K562 (cell line): ENCODE data around the gene ZNHIT1. TPM values are rescaled to one million over a fixed set of nuclear protein-coding genes. Genes with fewer than 3 reads are reported as not detected.

Experiments
- ATAC-seq: fragments of 200-7000 bp; cut with Tn5 transposase; 3 replicates; pipeline ENCODE4 v1.9.1; 2020; ENCODE audit warnings: moderate library complexity
- BruUV-seq: library from RNA; stranded (reverse); fragments of 400-500 nt; replicated peaks from 2 replicates; lab custom pipeline; 2021; lab: Mats Ljungman, UMichigan
- CTCF ChIA-PET: fragments of 300-600 bp; formaldehyde crosslinking; extraction: SDS; loops from one replicate; lab custom pipeline; 2021; ENCODE audit warnings: low intra/inter-chr PET ratio; lab: Yijun Ruan, JAX
- POLR2A ChIA-PET: fragments of 300-600, 350-650 bp; sonication (Branson Sonifier 250); formaldehyde crosslinking; extraction: SDS; loops from one replicate; lab custom pipeline; 2021; ENCODE audit warnings: antibody characterized with exemption, inconsistent platforms; lab: Yijun Ruan, JAX
- DNase-seq, 4 experiments: peaks; one replicate each; pipeline versions ENCODE4 v3.0.0 to v3.0.0-alpha.2; 2011 to 2018; ENCODE audit warnings: low spot score in 3 of 4, mixed read lengths in 3 of 4; ENCODE audit errors: extremely low read depth in 1 of 4
- FAIRE-seq: peaks from 2 replicates; lab custom pipeline; 2011; peaks lifted over from hg19 to GRCh38; lab: Jason Lieb, UNC
- H2AFZ ChIP-seq: 2 replicates; pipeline ENCODE4 v1.6.0; 2011; ENCODE audit warnings: low read depth, low read length, control low read depth, inconsistent platforms
- H3K27ac ChIP-seq: fragments of 200-600 bp; 3 replicates; pipeline ENCODE4 v1.8.0; 2011; ENCODE audit warnings: low read depth, mild to moderate bottlenecking, control low read depth, inconsistent platforms, low read length, moderate library complexity, mixed read lengths; ENCODE audit errors: extremely low read depth
- H3K27me3 ChIP-seq, 2 experiments: fragments of 300-600 bp in 1 of 2; 2 replicates in 1 of 2; 3 replicates in 1 of 2; pipeline versions ENCODE4 v1.6.0 to v1.8.0; 2011; ENCODE audit warnings: inconsistent platforms in 2 of 2, low read length in 2 of 2, mild to moderate bottlenecking in 1 of 2, mixed read lengths in 1 of 2, moderate library complexity in 1 of 2; ENCODE audit not compliant: control insufficient read depth in 2 of 2, insufficient read depth in 2 of 2
- H3K36me3 ChIP-seq: fragments of 300-600 bp; 3 replicates; pipeline ENCODE4 v1.8.0; 2011; ENCODE audit warnings: mild to moderate bottlenecking, low read length, inconsistent platforms; ENCODE audit not compliant: control insufficient read depth, insufficient read depth
- H3K4me1 ChIP-seq, 2 experiments: fragments of 200-600 bp in 1 of 2; replicated peaks in 1 of 2; 2 replicates in 1 of 2; 3 replicates in 1 of 2; pipeline versions ENCODE4 v1.5.1 to v1.8.0; 2011; ENCODE audit warnings: inconsistent platforms in 2 of 2, low read length in 2 of 2, mild to moderate bottlenecking in 1 of 2, mixed read lengths in 1 of 2, moderate library complexity in 1 of 2; ENCODE audit not compliant: control insufficient read depth in 2 of 2, insufficient read depth in 2 of 2
- H3K4me2 ChIP-seq: 2 replicates; pipeline ENCODE4 v1.6.1; 2011; ENCODE audit warnings: low read length, control low read depth, inconsistent platforms, mixed read lengths; ENCODE audit not compliant: insufficient read depth
- H3K4me3 ChIP-seq: fragments of 200-600 bp; sonication (generic), shearing (Covaris generic); 2 replicates; pipeline ENCODE4 v1.5.1; 2016; ENCODE audit warnings: control low read depth, inconsistent platforms
- H3K79me2 ChIP-seq: fragments of 200-600 bp; 3 replicates; pipeline ENCODE4 v1.8.0; 2011; ENCODE audit warnings: low read length, inconsistent platforms; ENCODE audit not compliant: control insufficient read depth, insufficient read depth
- H3K9ac ChIP-seq, 2 experiments: 2 replicates each; pipeline versions ENCODE4 v1.6.0 to v1.6.1; 2011; ENCODE audit warnings: low read depth in 2 of 2, low read length in 2 of 2, control low read depth in 1 of 2, inconsistent platforms in 1 of 2, mild to moderate bottlenecking in 1 of 2, mixed read lengths in 1 of 2; ENCODE audit not compliant: insufficient read depth in 1 of 2
- H3K9me1 ChIP-seq: one replicate; pipeline ENCODE4 v1.6.0; 2011; ENCODE audit warnings: inconsistent platforms, mild to moderate bottlenecking, low read length, moderate library complexity; ENCODE audit not compliant: control insufficient read depth, insufficient read depth
- H3K9me3 ChIP-seq: replicated peaks from 2 replicates; pipeline ENCODE4 v1.5.1; 2011; ENCODE audit warnings: low read depth, low read length, inconsistent platforms; ENCODE audit not compliant: control insufficient read depth, insufficient read depth
- H4K20me1 ChIP-seq: replicated peaks from 2 replicates; pipeline ENCODE4 v1.6.1; 2011; ENCODE audit warnings: low read length, inconsistent platforms, mixed read lengths; ENCODE audit not compliant: control insufficient read depth, insufficient read depth
- ETS2 ChIP-seq: IDR thresholded peaks from 2 replicates; pipeline ENCODE4 v1.6.1; 2016; ENCODE audit warnings: borderline replicate concordance, missing genetic modification characterization, mild to moderate bottlenecking, moderate library complexity, missing compliant biosample characterization; ENCODE audit not compliant: poor library complexity, severe bottlenecking
- FOXA1 ChIP-seq: fragments of 450-650 bp; IDR thresholded peaks from 2 replicates; pipeline ENCODE4 v1.6.1; 2016; ENCODE audit warnings: mild to moderate bottlenecking, borderline replicate concordance
- HEY1 ChIP-seq: fragments of 250-450 bp; sonication (Bioruptor Pico); IDR thresholded peaks from 2 replicates; pipeline ENCODE4 v1.5.0; 2020; ENCODE audit warnings: mild to moderate bottlenecking, moderate library complexity, borderline replicate concordance
- HSF4 ChIP-seq: fragments of 250-450 bp; sonication (Bioruptor Pico); IDR thresholded peaks from 2 replicates; pipeline ENCODE4 v2.1.2; 2022; ENCODE audit warnings: mild to moderate bottlenecking, moderate library complexity, borderline replicate concordance
- KDM1A ChIP-seq, 2 experiments: fragments of 450-650 bp; IDR thresholded peaks; 2 replicates each; pipeline ENCODE4 v1.6.1; 2016; ENCODE audit warnings: mild to moderate bottlenecking in 2 of 2
- MEIS2 ChIP-seq: fragments of 450-650 bp; IDR thresholded peaks from 2 replicates; pipeline ENCODE4 v1.6.1; 2014; ENCODE audit warnings: mild to moderate bottlenecking; ENCODE audit not compliant: partially characterized antibody
- MXI1 ChIP-seq: IDR thresholded peaks from 2 replicates; pipeline ENCODE4 v1.6.1; 2011; ENCODE audit warnings: low read depth, mild to moderate bottlenecking, improper control_type of control experiment, low read length
- PBX2 ChIP-seq, 2 experiments: IDR thresholded peaks in 1 of 2; conservative IDR thresholded peaks in 1 of 2; 2 replicates each; pipeline ENCODE4 v1.6.1; 2016; ENCODE audit warnings: low read depth in 2 of 2, mild to moderate bottlenecking in 1 of 2, missing compliant biosample characterization in 1 of 2, missing genetic modification characterization in 1 of 2, moderate library complexity in 1 of 2
- ZBTB1 ChIP-seq: sonication (generic); formaldehyde crosslinking; IDR thresholded peaks from 2 replicates; pipeline ENCODE4 v1.8.1; 2023; ENCODE audit warnings: missing genetic modification reagents, low read depth, mild to moderate bottlenecking, borderline replicate concordance
- ZNF140 ChIP-seq: fragments of 250-450 bp; sonication (Bioruptor Pico); IDR thresholded peaks from 2 replicates; pipeline ENCODE4 v1.8.0; 2021; ENCODE audit warnings: moderate library complexity, mild to moderate bottlenecking, inconsistent platforms
- WGBS: fragments of 100-300 bp; shearing (Covaris generic); methylation state at CpG from one replicate; pipeline ENCODE4 v1.1.6; 2016; ENCODE audit warnings: low coverage, mixed read lengths; ENCODE audit not compliant: insufficient coverage; ENCODE audit errors: missing lambda C conversion rate; 5-methylcytosine and 5-hydroxymethylcytosine counted together
- in situ Hi-C: fragments of 300-500 bp; cut with MboI; formaldehyde crosslinking; loops from 4 replicates; pipeline ENCODE4 v1.15.0; 2018; ENCODE audit warnings: inconsistent platforms, mixed read lengths
- intact Hi-C: fragments of 100-400 bp; cut with micrococcal nuclease; formaldehyde crosslinking; loops from 2 replicates; pipeline ENCODE4 v1.14.2; 2022
- polyA plus RNA-seq, 8 experiments: library from polyadenylated mRNA; depleted of rRNA in 4 of 8; stranded (reverse) in 5 of 8; unstranded in 3 of 8; fragments of >200 nt; fragmentation: Nextera tagmentation in 2 of 8; fragmentation: Illumina TruSeq in 1 of 8; extraction: Ambion mirVana in 2 of 8; extraction: Trizol in 1 of 8; gene quantifications; 2 replicates each; pipeline versions ENCODE4 v1.2.1 to v1.2.3, GENCODE V29; 2011 to 2014; ENCODE audit warnings: inconsistent platforms in 1 of 8, missing spikeins in 1 of 8
- total RNA-seq, 7 experiments: library from RNA; depleted of rRNA in 6 of 7; stranded (reverse); fragments of >200 nt in 6 of 7; fragmentation: Illumina TruSeq in 2 of 7; extraction: Trizol in 2 of 7; gene quantifications; 2 replicates each; pipeline versions ENCODE4 v1.2.1 to v1.2.3, GENCODE V29; 2011 to 2021; ENCODE audit warnings: low replicate concordance in 1 of 7

ZNHIT1 gene
- total and polyA plus RNA-seq, 9 of the 15 experiments (the other 6 are each of a cell fraction or from before 2014, with no cell fraction given), result 6.4 to 162 (median 70.1) TPM

- H4K20me1 ChIP-seq, result 0 out of 2 replicates have a peak, but pooled peaks cover 4% of the 10 kb centered on the region
- TF ChIP-seq HEY1 (no peak), ZBTB1 (no peak), MXI1 (no peak), KDM1A (IDR thresholded peaks at IDR 0.05) (peak in 1 of 2 experiments; percentile 26; a peak in 1 of 4 replicates)
- FAIRE-seq (no peak), ATAC-seq (no peak), DNase-seq (no peak)
- no peak overlapping the region for H3K4me2 ChIP-seq
- peaks cover 13% of the 10 kb centered on the region for H3K79me2 ChIP-seq
- H3K4me3 ChIP-seq, result no peak overlapping the region
- no peaks in the 10 kb centered on the region for H3K9me3 ChIP-seq
- ChIA-PET POLR2A (interaction anchor here (1.1 to 2.7 kb wide), 2 partner anchors 12 to 27 kb away, joined by 4 to 14 read pairs; no protein-coding TSS in a partner anchor), CTCF (no interaction called here)
- no peak overlapping the region for H3K9ac ChIP-seq
- no peak overlapping the region for H2AFZ ChIP-seq
- H3K27ac ChIP-seq, result no peak overlapping the region
- BruUV-seq, result no TSS peak
- no peaks in the 10 kb centered on the region for H3K9me1 ChIP-seq
- H3K4me1 ChIP-seq, result peaks cover 0 to 7% of the 10 kb centered on the region in 2 experiments; a peak in 3 of 5 replicates
- intact Hi-C loops, result no loop called here
- in situ Hi-C loops, result no loop called here
- H3K36me3 ChIP-seq, result peaks cover under 1% of the 10 kb centered on the region; the same call in 1 of the 3 replicates
- H3K27me3 ChIP-seq, result peaks cover 7 to 29% of the 10 kb centered on the region in 2 experiments; a peak in 3 of 5 replicates
- 9% methylated on average over 4 of the region's 4 CpGs for WGBS
Observed at GRCh38 chr7:101255796-101256195, 37.8 kb downstream of the ZNHIT1 start.

- no peaks in the 10 kb centered on the region for H4K20me1 ChIP-seq
- no peak overlapping the region for H3K9ac ChIP-seq
- BruUV-seq, result no TSS peak
- no peaks in the 10 kb centered on the region for H3K36me3 ChIP-seq
- DNase-seq, result no peak
- H3K4me1 ChIP-seq, result no peaks in the 10 kb centered on the region; a peak in 1 of 5 replicates
- POLR2A ChIA-PET, result interaction anchor here (0.7 to 1.2 kb wide), 4 partner anchors 9 to 163 kb away, joined by 3 read pairs; no protein-coding TSS in a partner anchor
- H3K4me2 ChIP-seq, result no peak overlapping the region
- WGBS, result 31% methylated on average over 7 of the region's 7 CpGs
- H3K27ac ChIP-seq, result no peak overlapping the region
- in situ Hi-C loops (no loop called here), intact Hi-C loops (no loop called here)
- no peak for ATAC-seq
- no peak overlapping the region for H2AFZ ChIP-seq
- H3K9me3 ChIP-seq, result no peaks in the 10 kb centered on the region
- no peaks in the 10 kb centered on the region for H3K9me1 ChIP-seq
- H3K4me3 ChIP-seq, result no peak overlapping the region
- CTCF ChIA-PET, result no interaction called here
- H3K79me2 ChIP-seq, result no peaks in the 10 kb centered on the region
- FAIRE-seq, result no peak
- H3K27me3 ChIP-seq, result peaks cover 7 to 36% of the 10 kb centered on the region in 2 experiments; a peak in 4 of 5 replicates
- TF ChIP-seq PBX2 (CRISPR knock-in tag; IDR thresholded peaks at IDR 0.05; ENCODE audit: low read depth) (no peak), PBX2 (tag; conservative IDR thresholded peaks at IDR 0.05; ENCODE audit: low read depth) (0 out of 2 replicates have a peak, but pooled peaks have one; percentile 37), FOXA1 (no peak), HSF4 (CRISPR knock-in tag) (no peak), MEIS2 (peak; percentile 23), ZNF140 (CRISPR knock-in tag) (no peak), ETS2 (no peak)
Observed at GRCh38 chr7:101258243-101258731, 40.3 kb downstream of the ZNHIT1 start.
